Activated T-cell treated with anti-CD3 and anti-CD28 coated beads for 48 hours (primary cell): ENCODE results near the gene SELENOP.

Experiments used
- DNase-seq: peaks from one replicate; pipeline ENCODE4 v3.0.0-alpha.2; 2020; ENCODE audit warnings: low read depth

The SELENOP gene

DNA sequence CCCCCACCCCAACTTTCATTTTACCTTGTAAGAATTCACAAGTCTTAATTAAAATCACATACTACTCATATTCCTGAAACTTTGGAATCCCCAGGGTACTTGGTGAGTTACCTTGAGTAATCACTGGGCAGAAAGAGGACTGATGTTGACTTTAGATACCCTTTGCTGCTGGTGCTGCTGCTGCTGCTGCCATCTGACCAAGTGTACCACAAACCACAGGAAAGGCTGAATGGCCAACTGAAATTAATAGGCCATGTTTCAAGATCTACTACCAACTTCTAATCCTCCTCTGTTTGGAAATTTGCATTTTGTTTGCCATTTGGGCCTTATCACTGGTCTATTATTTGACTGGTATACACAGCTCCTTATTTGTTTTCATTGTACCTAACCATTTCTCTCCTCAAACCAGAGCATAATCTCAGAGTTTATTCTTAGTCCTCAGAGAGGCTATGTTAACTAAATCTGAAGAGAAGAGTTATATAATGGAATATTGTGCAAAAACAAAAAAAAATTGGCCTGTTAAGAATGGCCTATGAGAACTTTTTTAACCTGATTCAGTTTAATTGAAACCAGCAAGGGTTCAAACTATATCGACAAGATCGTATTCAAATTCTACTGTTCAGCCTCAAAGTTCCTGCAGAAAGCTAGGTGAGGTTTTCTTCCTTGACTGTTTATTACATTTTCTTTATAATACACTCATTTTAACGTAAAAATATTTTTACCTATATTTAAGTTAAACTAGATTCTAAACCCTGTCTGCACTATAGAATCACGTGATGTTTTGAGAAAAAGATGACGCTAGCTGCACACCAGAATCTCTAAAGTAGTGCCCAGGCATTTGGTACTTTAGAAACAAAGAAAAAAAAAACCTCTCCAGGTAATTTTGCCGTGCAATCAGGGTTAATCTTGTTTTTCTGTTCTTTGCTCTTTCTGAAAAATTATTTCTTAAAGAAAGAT is 13.1 kb downstream of the SELENOP start:
- no peak for DNase-seq

DNA sequence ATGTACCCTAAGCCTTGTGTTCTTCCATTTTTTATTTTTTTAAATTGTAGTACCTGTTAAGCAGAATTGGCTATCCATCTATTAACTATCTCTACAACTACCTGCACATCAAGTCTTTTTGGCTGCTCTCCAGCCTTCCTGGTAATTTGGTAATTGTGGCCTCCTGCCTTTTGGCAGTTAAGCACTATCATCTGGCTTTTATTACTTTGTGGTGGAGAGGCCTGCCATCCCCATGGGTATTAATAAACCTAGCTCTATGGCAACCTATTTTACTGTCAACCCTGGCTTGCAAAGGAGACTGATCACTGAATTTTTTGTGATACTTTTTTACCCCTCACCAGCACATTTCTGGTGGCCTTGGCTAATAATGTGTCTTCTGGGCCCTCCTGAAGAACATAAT is 20.5 kb downstream of the SELENOP start:
- DNase-seq, result no peak

DNA sequence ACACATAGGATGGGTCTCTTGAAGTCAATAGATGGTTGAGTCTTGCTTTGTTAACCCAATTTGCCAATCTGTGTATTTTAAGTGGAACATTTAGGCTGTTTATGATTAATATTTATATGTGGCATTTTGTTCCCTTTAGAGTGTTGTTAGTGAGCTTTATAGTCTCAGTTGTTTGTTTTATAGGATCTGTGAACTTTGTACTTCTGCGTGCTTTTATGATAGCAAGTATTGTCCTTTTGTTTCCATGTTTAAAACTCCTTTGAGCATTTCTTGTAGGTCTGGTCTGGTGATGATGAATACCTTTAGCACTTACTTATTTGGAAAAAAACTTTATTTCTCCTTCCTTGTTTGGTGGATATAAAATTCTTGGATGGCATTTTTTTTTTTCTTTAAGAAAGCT is 23.8 kb downstream of the SELENOP start:
- no peak for DNase-seq

DNA sequence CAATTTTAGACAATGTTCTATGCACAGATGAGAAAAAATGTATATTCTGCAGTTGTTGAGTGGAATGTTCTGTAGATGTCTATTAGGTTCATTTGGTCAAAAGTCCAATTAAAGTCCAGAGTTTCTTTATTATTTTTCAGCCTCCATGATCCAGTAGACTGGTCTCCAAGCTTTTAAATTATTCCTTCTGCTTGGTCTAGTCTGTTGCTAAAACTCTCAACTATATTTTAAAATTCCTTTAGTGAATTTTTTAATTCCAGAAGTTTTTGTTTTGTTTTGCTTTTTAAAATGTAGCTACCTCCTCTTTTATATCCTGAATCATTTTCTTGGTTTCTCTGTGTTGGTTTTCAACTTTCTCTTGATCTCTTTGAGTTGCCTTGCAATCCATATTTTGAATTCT is 24.6 kb downstream of the SELENOP start:
- DNase-seq, result no peak

DNA sequence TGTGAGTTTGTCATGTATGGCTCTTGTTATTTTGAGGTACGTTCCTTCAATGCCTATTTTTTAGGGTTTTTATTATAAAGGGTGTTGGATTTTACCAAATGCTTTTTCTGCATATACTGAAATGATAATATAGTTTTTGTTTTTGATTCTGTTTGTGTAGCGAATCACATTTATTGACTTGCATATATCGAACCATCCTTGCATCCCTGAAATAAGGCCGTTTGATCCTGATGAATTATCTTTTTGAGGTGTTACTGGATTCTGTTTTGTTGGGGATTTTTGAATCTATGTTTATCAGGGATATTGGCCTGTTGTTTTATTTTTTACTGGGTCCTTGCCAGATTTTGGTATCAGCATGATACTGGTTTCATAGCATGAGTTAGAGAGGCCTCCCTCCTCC is 25.9 kb downstream of the SELENOP start:
- no peak for DNase-seq

DNA sequence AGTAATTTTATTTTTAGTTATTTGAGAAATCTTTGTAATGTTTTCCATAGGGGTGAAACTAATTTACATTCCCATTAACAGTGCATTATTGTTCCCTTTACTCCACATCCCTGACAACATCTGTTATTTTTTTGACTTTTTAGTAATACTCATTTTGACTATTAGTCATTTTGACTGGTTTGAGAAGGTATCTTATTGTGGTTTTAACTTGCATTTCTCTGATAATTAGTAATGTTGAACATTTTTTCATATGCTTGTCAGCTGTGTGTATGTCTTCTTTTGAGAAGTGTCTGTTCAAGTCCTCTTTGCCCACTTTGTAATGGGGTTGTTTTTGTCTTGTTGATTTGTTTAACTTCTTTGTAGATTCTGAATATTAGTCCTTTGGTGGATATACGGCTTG is 27.6 kb downstream of the SELENOP start:
- no peak for DNase-seq

DNA sequence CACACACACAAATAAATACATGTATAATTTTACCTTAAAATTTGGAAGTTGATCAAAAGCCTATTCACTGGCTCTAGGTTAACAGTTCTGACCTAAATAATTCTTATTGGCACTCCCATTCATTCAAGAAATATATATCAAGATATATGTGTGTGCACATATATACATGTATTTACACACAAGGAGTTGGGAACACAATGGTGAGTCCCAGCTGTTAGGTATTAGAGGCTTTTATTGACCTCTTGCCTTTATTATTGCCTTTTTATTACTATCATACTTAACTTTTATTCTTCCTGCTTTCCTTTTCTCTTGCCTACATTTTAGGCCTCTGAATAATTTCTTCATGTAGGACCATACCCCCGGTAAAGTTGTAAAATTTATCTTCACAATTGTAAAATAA is 30.1 kb downstream of the SELENOP start:
- no peak for DNase-seq

DNA sequence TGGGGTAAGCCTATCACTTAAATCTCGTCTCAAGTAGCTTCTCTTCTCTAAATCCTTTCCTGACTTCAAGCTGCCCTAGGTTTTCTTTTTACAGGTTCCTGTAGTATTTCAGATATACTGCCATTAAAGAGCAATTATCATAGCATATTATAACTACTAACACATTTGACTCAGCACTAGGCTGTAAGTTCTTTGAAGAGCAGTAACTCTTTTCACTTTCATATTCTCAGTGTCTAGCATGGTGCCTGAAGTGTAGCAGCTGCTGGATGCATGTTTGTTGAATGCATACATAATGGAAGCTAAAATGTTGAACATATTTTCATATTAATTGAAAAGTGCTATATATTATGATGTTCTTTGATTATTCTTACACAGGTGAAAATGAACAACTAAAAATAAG is 32.6 kb downstream of the SELENOP start:
- DNase-seq, result no peak

DNA sequence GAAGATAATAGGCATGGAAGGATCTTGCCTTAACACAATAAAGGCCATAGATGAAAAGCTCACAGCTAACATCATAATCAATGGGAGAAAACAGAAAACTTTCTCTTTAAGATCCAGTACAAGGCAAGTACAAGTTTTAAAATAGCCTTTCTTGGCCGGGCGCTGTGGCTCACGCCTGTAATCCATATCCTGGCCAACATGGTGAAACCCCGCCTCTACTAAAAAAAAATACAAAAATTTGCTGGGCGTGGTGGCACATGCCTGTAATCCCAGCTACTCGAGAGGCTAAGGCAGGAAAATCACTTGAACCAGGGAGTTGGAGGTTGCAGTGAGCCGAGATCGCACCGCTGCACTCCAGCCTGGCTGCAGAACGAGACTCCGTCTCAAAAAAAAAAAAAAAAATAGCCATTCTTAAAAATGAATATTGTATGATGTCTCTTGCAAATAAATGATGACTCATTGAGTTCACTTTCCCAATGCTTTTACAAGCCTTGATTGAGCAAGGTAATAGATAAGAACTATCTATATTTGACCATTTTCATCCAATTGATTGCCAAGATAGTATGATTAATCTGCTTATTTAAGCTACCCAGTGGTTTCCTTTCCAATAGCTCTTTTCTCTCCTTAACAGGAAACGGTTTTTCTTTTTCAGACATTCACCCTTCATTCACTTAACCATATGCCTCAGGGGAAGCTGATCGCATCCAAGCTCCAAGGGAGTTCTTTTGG is 39.3 kb downstream of the SELENOP start:
- no peak for DNase-seq

DNA sequence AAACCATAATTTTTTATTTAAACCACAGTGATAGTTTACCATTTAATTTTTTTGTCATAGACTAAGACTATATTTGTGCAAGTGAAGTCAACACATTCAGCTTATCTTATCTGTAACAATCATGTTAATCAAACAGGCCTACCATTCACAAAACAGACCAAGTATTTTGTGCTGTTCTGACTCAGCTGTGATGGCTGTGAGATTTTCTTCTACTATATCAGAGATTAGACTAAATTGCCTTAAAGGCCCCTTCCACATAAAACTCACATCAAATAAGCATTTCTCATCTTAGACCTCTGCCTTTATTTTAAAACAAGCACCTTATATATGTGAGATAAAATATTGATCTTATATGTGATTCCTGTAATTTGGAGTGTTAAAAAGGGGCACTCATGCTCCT is 41.7 kb downstream of the SELENOP start:
- DNase-seq, result no peak

DNA sequence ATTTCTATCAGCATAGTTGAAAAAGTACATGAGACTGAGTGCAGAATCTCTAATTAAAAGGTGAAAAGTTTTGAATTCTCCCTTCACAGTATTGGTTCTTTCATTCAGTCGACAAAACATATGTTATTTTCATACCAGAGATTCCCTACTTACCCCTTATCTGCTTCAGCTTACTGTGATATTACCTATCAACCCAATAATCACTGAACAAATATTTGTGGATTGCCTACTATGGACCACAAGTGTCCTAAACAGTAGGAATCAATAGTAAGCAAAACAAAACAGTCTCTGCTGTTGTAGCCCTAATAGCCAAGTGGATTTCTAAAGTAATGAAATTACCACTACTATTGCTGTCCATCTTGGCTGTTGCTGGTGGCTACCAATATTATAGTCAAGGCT is 43.6 kb downstream of the SELENOP start:
- DNase-seq, result no peak

DNA sequence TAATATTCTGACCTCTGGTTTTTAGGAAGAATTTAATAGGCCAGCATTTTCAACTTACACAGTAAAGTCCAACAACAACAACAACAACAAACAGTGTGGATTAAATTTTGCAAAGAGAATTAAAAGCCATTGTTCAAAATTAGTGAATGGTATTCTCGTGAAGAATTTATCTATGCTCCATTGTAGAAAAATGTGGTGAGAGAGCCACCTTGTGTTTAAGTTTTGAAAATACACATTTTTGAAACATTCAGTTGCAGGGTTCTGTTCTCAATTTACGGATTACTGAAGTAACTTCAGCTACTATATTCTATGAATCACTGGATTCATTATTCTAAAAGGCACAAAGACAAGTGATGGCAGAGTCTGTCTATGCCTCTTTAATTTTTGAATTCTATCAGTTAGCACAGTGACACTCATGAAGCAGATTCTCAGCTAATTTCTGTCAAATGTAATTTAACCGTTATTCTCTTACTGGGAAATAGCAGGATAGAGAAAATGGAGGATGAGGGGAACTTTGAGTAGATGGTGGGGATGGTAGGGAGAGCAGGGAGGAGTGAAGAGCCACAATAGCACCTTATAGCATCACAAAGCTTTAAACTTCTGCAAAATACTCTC is 44.1 kb downstream of the SELENOP start:
- no peak for DNase-seq

DNA sequence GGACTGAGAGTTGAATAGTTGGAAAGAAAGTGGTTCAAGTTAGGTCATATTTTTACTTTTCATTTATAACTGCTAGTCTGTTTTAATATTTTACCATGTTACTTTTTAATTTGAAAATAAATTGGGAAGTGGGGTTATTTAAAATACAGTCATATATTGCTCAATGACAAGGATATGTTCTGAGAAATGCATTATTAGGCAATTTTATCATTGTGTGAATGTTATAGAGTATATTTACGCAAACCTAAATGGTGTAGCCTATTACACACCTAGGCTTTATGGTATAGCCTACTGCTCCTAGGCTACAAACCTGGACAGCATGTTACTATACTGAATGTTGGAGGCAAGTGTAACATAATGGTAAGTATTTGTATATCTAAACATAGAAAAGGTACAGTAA is 49.9 kb downstream of the SELENOP start:
- no peak for DNase-seq

DNA sequence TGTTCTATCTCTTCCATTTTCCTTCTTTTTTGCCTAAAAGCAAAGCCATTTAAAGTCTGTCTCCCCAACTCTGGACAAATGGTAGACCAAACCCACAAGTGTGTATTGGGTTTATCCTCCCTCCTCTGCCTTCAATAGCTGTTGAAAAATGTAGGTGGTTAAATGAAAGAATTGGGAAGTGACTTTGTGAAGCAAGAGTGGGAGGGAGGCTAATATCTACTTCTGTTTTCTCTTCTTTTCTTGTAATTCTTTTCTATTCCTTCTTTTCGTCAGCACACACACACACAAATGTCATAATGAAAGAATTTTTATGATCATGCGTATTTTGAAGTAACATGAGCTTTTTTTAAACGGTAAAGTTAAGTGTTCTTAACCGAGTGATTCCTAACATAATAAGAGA is 51.3 kb downstream of the SELENOP start:
- DNase-seq, result no peak

DNA sequence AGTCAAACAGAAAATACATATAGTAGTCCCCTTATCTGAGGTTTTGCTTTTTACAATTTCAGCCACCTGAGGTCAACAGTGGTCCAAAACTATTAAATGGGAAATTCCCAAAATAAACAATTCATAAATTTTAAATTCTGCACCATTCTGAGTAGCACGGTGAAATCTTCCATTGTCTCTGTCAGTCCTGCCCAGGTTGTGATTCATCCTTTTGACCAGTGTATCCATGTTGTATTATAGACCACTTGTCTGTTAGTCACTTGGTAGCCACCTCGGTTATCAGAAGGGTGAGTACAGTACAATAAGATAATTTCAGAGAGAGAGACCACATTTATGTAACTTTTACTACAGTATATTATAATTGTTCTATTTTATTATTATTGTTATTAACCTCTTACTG is 52.2 kb downstream of the SELENOP start:
- no peak for DNase-seq

DNA sequence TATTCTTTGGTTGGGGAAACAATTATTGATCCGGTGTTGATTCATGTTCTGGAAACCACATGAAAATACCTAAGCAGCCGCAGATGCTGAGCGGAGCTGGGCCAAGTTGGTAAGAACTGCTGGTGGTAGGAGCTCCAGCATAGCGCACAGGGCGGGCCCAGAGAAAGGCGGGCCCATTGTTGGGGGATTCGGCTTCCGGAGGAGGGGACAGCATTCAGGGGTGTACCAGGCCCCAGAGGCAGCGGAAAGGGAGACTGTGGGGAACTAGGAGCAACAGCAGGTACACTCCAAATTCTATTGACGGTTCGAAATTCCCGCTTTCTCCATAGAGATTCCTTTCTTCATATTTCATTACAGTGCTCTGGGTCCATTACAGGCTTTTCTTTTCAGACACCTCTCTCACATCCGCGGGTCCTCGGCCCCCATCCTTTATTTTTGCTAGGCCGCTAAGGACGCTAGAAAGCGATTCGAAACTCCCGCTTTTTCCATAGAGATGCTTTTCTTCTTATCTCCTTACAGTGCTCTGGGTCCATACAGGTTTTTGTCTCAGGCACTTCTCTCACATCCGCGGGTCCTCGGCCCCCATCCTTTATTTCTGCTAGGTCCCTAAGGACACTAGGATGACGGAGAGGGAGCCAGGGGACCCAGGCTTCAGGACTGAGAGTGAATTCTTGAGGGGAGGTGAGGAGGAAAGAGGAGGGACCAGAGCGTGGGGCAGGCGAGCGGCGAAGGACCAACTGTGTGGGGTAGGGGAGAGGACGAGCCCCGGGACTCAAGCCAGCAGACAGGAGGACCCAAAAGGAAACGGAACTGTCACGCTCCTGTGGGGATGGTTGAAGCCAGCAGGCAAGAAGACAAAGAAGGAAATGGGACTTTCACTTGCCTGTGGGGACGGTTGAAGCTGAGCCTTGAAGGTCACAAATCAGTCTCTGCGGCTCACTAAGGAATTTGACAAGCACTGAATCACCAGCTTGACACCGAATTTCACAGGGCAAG is 54.8 kb downstream of the SELENOP start, which contains the start of gene CCDC152:
Gene CCDC152 (plus strand): TSS at position 213 of the 996 bp plus-strand sequence. CDS start 2,304 bp downstream, outside the sequence.
- DNase-seq, result peak; percentile 57

DNA sequence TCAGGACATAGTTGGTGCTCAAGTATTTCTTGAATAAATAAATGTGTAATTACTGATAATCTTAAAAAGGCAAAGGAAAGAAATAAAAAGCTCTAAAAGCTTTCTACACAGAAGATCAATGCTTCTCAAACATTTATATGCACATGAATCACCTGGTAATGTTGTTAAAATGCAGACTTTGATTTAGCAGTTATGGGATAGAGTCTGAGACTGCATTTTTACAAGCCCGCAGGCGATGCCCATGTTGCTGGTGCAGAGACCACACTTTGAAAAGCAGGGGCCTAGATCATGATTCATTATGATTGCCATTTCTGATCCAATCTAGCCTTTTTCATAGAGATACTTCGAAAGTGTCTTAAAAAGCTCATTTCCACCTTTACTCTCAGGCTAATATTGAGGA is 58.6 kb downstream of the SELENOP start:
- DNase-seq, result no peak

DNA sequence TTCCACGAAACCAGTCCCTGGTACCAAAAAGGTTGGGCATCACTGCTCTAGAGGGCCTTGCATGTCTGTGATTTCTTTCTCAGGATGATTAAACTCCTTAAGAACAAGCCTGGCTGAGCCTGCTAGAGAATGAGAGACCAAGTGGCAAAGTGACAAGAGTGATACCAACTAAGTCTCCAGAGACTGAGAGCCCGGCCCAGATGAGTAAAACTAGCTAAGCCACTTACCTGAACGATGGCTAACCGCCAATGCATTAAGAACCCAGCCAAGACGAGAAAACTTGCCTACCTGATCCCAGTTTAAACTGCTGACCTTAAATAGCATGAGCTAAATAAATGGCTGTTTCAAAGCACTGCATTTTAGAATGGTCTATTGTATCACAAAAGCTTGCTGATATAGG is 60.6 kb downstream of the SELENOP start:
- DNase-seq, result no peak

DNA sequence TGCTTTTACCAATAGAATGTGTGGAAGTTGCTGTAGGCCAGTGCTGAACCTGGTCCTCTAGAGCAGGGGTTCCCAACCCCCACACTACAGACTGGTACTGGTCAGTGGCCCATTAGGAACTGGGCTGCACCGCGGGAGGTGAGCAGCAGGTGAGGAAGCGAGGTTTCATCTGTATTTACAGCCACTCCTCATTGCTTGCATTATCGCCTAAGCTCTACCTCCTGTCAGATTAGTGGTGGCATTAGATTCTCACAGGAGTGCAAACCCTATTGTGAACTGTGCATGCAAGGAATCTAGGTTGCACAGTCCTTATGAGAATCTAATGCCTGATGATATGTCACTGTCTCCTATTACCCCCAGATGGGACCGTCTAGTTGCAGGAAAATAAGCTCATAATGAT is 61.2 kb downstream of the SELENOP start:
- no peak for DNase-seq
